Neural crest cell (in vitro differentiated cells): Measurements from ENCODE around the gene SEC16B. TPM values are rescaled to one million over a fixed set of nuclear protein-coding genes. Genes with fewer than 3 reads are reported as not detected.

Experiments
- DNase-seq: peaks from one replicate; pipeline ENCODE4 v3.0.0; 2021; ENCODE audit warnings: low read depth, mixed read lengths, low spot score
- H3K27ac Mint-ChIP-seq: one replicate; pipeline ENCODE4 v1.8.0; 2021; ENCODE audit warnings: mild to moderate bottlenecking, mixed read lengths; ENCODE audit not compliant: unreplicated experiment
- H3K27me3 Mint-ChIP-seq: 2 replicates; pipeline ENCODE4 v1.8.0; 2021; ENCODE audit warnings: low read depth, mild to moderate bottlenecking, mixed read lengths
- H3K36me3 Mint-ChIP-seq: 2 replicates; pipeline ENCODE4 v1.8.0; 2021; ENCODE audit warnings: low read depth, mild to moderate bottlenecking, mixed read lengths
- H3K4me1 Mint-ChIP-seq: 2 replicates; pipeline ENCODE4 v1.8.0; 2021; ENCODE audit warnings: mixed read lengths
- H3K4me3 Mint-ChIP-seq: one replicate; pipeline ENCODE4 v1.8.0; 2021; ENCODE audit warnings: mild to moderate bottlenecking, mixed read lengths
- H3K9me3 Mint-ChIP-seq: 2 replicates; pipeline ENCODE4 v1.8.0; 2021; ENCODE audit warnings: mixed read lengths
- total RNA-seq: library from RNA; stranded (reverse); gene quantifications from 2 replicates; pipeline ENCODE4 v1.2.1, GENCODE V29; 2021
- TF ChIP-seq, protein P1 (sequence below): fragments of 200-600 bp; sonication (generic); conservative IDR thresholded peaks from 2 replicates; pipeline ENCODE4 v1.5.0; 2021; ENCODE audit warnings: antibody characterized with exemption, mild to moderate bottlenecking

SEC16B gene
- total RNA-seq, 1 donor from 2014 or later = 1.4 TPM

DNA sequence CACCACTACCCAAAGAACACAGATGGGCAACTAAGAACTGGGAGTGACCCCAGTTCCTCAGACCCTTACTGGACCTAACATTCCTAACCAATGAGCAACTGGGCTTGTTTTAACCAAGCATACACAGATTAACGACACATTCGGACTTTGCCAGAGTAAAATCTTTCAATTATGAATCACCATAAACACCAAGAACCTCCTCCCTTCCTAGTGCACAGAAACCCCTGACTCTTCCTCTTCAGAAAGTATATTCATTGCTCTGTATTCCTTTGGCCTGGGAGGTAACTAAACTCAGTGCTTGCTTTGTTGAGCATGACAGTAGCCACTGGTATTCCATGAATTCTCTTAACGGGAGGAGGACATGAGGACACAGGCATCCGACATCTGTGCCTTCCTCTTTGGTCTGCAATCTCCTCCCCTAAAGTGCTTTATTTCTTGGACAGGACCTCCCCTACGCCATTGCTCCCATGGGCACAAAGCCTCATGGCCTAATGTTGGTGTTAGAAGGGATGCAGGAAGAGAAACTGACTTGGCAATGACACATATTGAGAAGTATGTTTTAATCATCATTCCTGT lies 42.7 kb downstream of the SEC16B start:
- Mint-ChIP-seq H3K27me3 (no peaks in the 10 kb centered on the region), H3K36me3 (no peaks in the 10 kb centered on the region), H3K4me3 (peak overlapping the region; percentile 9), H3K4me1 (peaks cover 48% of the 10 kb centered on the region), H3K27ac (peak overlapping the region; percentile 10), H3K9me3 (no peaks in the 10 kb centered on the region)
- no peak for DNase-seq
- TF ChIP-seq, protein P1, sequence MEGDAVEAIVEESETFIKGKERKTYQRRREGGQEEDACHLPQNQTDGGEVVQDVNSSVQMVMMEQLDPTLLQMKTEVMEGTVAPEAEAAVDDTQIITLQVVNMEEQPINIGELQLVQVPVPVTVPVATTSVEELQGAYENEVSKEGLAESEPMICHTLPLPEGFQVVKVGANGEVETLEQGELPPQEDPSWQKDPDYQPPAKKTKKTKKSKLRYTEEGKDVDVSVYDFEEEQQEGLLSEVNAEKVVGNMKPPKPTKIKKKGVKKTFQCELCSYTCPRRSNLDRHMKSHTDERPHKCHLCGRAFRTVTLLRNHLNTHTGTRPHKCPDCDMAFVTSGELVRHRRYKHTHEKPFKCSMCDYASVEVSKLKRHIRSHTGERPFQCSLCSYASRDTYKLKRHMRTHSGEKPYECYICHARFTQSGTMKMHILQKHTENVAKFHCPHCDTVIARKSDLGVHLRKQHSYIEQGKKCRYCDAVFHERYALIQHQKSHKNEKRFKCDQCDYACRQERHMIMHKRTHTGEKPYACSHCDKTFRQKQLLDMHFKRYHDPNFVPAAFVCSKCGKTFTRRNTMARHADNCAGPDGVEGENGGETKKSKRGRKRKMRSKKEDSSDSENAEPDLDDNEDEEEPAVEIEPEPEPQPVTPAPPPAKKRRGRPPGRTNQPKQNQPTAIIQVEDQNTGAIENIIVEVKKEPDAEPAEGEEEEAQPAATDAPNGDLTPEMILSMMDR = no peak

DNA sequence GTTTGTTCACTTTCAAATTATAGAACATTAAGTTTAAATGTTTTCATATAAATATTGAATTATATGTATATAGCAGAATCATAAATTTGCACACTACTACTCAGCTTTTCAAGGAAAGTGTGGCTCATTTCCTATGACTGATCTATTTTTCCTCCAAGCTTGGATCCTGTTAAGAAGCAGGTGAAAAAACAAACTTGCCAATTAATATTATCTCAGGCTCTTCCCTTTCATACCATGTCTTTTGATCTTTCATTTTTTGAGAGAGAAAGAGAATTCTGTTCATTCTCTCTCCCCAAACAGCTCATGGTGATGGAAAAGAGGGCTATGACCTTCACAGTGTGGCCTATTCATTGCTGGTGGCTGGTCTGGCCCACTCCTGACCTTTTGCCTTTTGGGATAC lies 43.7 kb downstream of the SEC16B start:
- no peaks in the 10 kb centered on the region for H3K9me3 Mint-ChIP-seq
- peak overlapping the region; percentile 24 for H3K27ac Mint-ChIP-seq
- peak overlapping the region; percentile 51 for H3K4me3 Mint-ChIP-seq
- TF ChIP-seq, protein P1 = no peak
- H3K36me3 Mint-ChIP-seq = no peaks in the 10 kb centered on the region
- no peak for DNase-seq
- peaks cover 48% of the 10 kb centered on the region for H3K4me1 Mint-ChIP-seq
- H3K27me3 Mint-ChIP-seq = no peaks in the 10 kb centered on the region

DNA sequence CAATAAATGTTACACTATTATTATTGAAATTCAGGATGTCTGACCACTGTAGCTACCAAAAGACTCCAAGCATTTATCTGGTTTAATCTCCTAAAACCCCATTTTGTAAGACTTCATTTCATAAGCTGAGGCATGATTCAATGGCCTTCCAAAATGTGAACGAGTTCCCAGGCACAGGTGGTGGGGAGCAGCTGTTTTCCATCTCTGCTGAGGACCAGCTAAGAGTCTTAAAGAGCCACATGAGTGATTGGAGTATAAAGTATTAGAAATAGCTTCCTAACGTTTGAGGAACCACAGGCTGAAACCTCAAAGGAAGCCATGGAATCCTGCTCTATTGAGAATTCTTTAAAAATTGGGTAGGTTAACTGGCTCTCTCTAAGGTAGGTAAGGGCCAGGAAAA lies 44.9 kb downstream of the SEC16B start:
- TF ChIP-seq, protein P1 = no peak

DNA sequence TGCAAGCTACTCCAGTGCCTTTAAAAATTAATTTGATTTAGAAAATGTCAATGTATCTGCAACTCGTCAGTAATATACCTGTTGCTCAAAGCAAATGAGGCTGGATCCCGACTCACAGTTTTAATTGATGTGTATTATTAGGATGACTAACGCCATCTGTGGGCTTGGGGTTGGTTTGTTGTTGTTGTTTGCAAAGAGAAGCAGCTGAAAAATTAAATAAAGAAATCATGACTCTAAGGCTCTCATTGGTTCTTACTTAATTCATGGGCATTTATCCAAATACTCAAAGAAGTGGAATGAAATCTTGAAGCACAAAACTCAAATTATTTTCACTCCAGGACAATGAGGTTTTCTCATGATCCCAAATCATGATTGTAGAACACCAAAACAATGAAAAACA lies 46.4 kb downstream of the SEC16B start:
- Mint-ChIP-seq H3K4me3 (no peak overlapping the region), H3K36me3 (no peaks in the 10 kb centered on the region), H3K27ac (no peak overlapping the region), H3K9me3 (no peaks in the 10 kb centered on the region), H3K4me1 (peaks cover 32% of the 10 kb centered on the region), H3K27me3 (no peaks in the 10 kb centered on the region)
- no peak for DNase-seq
- TF ChIP-seq, protein P1 = no peak

More for the DNA sequence above, 44.9 kb downstream of the SEC16B start:
- Mint-ChIP-seq H3K9me3 (no peaks in the 10 kb centered on the region), H3K36me3 (no peaks in the 10 kb centered on the region), H3K4me3 (no peak overlapping the region), H3K4me1 (peaks cover 48% of the 10 kb centered on the region), H3K27me3 (no peaks in the 10 kb centered on the region), H3K27ac (no peak overlapping the region)
- no peak for DNase-seq

DNA sequence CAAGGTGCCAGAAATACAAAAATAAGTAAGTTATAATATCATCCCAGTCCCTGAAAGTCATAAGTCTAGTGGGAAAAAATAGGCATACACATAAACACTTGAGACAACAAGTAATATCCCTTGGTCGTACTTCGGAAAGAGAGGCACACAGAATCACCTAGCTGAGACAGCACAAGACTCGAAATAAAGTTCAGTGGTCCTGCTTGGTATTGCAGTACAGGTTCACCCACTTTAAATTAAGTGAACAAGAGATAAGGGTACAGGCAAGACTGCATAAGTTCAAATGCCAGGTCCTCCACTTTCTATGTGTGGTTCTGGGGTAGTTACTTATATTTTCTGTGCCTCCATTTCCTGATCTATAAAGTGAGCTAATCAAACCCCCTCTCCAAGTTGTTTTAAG lies 47.6 kb downstream of the SEC16B start:
- Mint-ChIP-seq H3K27me3 (no peaks in the 10 kb centered on the region), H3K4me1 (peaks cover 20% of the 10 kb centered on the region), H3K27ac (no peak overlapping the region), H3K9me3 (no peaks in the 10 kb centered on the region), H3K4me3 (no peak overlapping the region), H3K36me3 (no peaks in the 10 kb centered on the region)
- no peak for DNase-seq
- TF ChIP-seq, protein P1 = no peak

DNA sequence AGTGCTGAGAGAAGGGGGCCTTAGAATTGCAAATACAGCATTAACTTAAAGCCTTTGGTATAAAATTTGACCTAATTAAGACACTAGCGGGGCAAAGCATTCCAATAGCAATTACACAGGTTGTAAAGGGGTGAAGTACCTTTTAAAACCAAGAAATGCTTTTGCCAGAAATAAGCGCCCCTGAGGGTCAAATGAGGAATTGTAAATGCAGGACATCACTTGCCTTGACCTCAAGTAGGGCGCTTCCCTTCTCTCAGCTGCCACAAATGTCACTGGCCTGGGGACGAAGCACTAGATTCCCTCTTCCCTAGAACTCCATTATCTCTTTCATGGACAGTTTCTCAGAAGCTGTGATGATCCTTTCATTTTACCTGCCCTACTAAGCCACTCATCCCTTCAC lies 48.3 kb downstream of the SEC16B start:
- Mint-ChIP-seq H3K27me3 (no peaks in the 10 kb centered on the region), H3K27ac (no peak overlapping the region), H3K9me3 (no peaks in the 10 kb centered on the region), H3K4me1 (peaks cover 14% of the 10 kb centered on the region), H3K4me3 (no peak overlapping the region), H3K36me3 (no peaks in the 10 kb centered on the region)
- TF ChIP-seq, protein P1 = no peak
- no peak for DNase-seq
